HepG2 (cell line): Measurements from ENCODE around the gene SMAD7. TPM values are rescaled to one million over a fixed set of nuclear protein-coding genes. Genes with fewer than 3 reads are reported as not detected.

Experiments
- ATAC-seq: fragments of 200-7000 bp; cut with Tn5 transposase; 3 replicates; pipeline ENCODE4 v1.9.1; 2020; ENCODE audit warnings: mild to moderate bottlenecking, moderate library complexity
- BruUV-seq: library from RNA; stranded (reverse); fragments of 400-500 nt; replicated peaks from 2 replicates; lab custom pipeline; 2021; lab: Mats Ljungman, UMichigan
- CTCF ChIA-PET: fragments of 300-600 bp; formaldehyde crosslinking; extraction: SDS; loops from one replicate; lab custom pipeline; 2021; ENCODE audit warnings: low total read pairs, inconsistent platforms, low intra/inter-chr PET ratio; lab: Yijun Ruan, JAX
- POLR2A ChIA-PET: fragments of 350-600 bp; sonication (Branson Sonifier 250); formaldehyde crosslinking; loops from one replicate; lab custom pipeline; 2020; ENCODE audit warnings: antibody characterized with exemption, inconsistent platforms; lab: Yijun Ruan, JAX
- DNase-seq: peaks from one replicate; pipeline ENCODE4 v3.0.0-alpha.2; 2015; ENCODE audit warnings: low spot score
- FAIRE-seq: peaks from 3 replicates; lab custom pipeline; 2011; peaks lifted over from hg19 to GRCh38; lab: Jason Lieb, UNC
- H2AFZ ChIP-seq: one replicate; pipeline ENCODE4 v1.6.1; 2011; ENCODE audit warnings: low read length, inconsistent platforms
- H3K27ac ChIP-seq: fragments of 300-600 bp; 3 replicates; pipeline ENCODE4 v1.8.0; 2011; ENCODE audit warnings: mixed run types, mild to moderate bottlenecking, mixed read lengths, low read length, inconsistent platforms; ENCODE audit not compliant: insufficient read depth; ENCODE audit errors: extremely low read length
- H3K27me3 ChIP-seq, 2 experiments: fragments of 200-600 bp in 1 of 2; 2 replicates in 1 of 2; 3 replicates in 1 of 2; pipeline versions ENCODE4 v1.6.0 to v1.8.0; 2011; ENCODE audit warnings: low read length in 2 of 2, mild to moderate bottlenecking in 2 of 2, moderate library complexity in 2 of 2, inconsistent platforms in 1 of 2; ENCODE audit not compliant: insufficient read depth in 2 of 2, control insufficient read depth in 1 of 2
- H3K36me3 ChIP-seq, 2 experiments: fragments of 200-600 bp in 1 of 2; replicated peaks in 1 of 2; 2 replicates in 1 of 2; 3 replicates in 1 of 2; pipeline versions ENCODE4 v1.5.1 to v1.8.0; 2011; ENCODE audit warnings: low read length in 2 of 2, inconsistent platforms in 1 of 2; ENCODE audit not compliant: insufficient read depth in 2 of 2, control insufficient read depth in 1 of 2
- H3K4me1 ChIP-seq: 2 replicates; pipeline ENCODE4 v1.5.1; 2012; ENCODE audit warnings: low read length, inconsistent platforms; ENCODE audit not compliant: insufficient read depth
- H3K4me2 ChIP-seq: 2 replicates; pipeline ENCODE4 v1.6.0; 2011; ENCODE audit warnings: low read depth, low read length, inconsistent platforms
- H3K4me3 ChIP-seq, 3 experiments: fragments of 200-600 bp in 1 of 3; sonication (generic), shearing (Covaris generic) in 1 of 3; replicated peaks in 1 of 3; 2 replicates each; pipeline ENCODE4 v1.5.1; 2011 to 2016; ENCODE audit warnings: low read length in 3 of 3, inconsistent platforms in 2 of 3, low read depth in 2 of 3, mild to moderate bottlenecking in 2 of 3, control low read depth in 1 of 3, mixed read lengths in 1 of 3; ENCODE audit not compliant: insufficient read depth in 1 of 3
- H3K79me2 ChIP-seq: one replicate; pipeline ENCODE4 v1.6.1; 2011; ENCODE audit warnings: low read length, inconsistent platforms; ENCODE audit not compliant: insufficient read depth
- H3K9ac ChIP-seq: 2 replicates; pipeline ENCODE4 v1.6.0; 2011; ENCODE audit warnings: mild to moderate bottlenecking, low read depth, low read length, inconsistent platforms; ENCODE audit not compliant: insufficient read depth
- H3K9me3 ChIP-seq: 2 replicates; pipeline ENCODE4 v1.5.1; 2012; ENCODE audit warnings: mild to moderate bottlenecking, low read length
- H4K20me1 ChIP-seq: 2 replicates; pipeline ENCODE4 v1.6.0; 2011; ENCODE audit warnings: inconsistent platforms, mild to moderate bottlenecking, low read length, moderate library complexity; ENCODE audit not compliant: insufficient read depth
- CBX5 ChIP-seq: sonication (generic); formaldehyde crosslinking; IDR thresholded peaks from 2 replicates; pipeline ENCODE4 v1.4.0; 2020; ENCODE audit warnings: missing genetic modification reagents, borderline replicate concordance
- CEBPG ChIP-seq: IDR thresholded peaks from 2 replicates; pipeline ENCODE4 v1.6.1; 2016
- ERF ChIP-seq: IDR thresholded peaks from 2 replicates; pipeline ENCODE4 v1.6.1; 2018; ENCODE audit warnings: missing biosample characterization, missing genetic modification reagents
- ETV5 ChIP-seq: IDR thresholded peaks from 2 replicates; pipeline ENCODE4 v1.6.1; 2018; ENCODE audit warnings: missing biosample characterization, missing genetic modification reagents, inconsistent platforms, borderline replicate concordance
- FOXA3 ChIP-seq: IDR thresholded peaks from 2 replicates; pipeline ENCODE4 v1.6.1; 2016; ENCODE audit warnings: missing genetic modification reagents, missing compliant biosample characterization
- FOXP1 ChIP-seq, 2 experiments: fragments of 450-650 bp in 1 of 2; IDR thresholded peaks; 2 replicates each; pipeline ENCODE4 v1.6.1; 2017 to 2018; ENCODE audit warnings: antibody characterized with exemption in 1 of 2
- JUN ChIP-seq: sonication (generic); formaldehyde crosslinking; IDR thresholded peaks from 2 replicates; pipeline ENCODE4 v1.4.0; 2020; ENCODE audit warnings: mild to moderate bottlenecking, missing genetic modification reagents
- KDM2A ChIP-seq: sonication (generic); formaldehyde crosslinking; IDR thresholded peaks from 2 replicates; pipeline ENCODE4 v1.4.0; 2020; ENCODE audit warnings: low read depth, missing genetic modification reagents, borderline replicate concordance
- STAG1 ChIP-seq: sonication (generic); formaldehyde crosslinking; IDR thresholded peaks from 2 replicates; pipeline ENCODE4 v1.4.0; 2020; ENCODE audit warnings: missing genetic modification reagents
- ZMYM3 ChIP-seq: sonication (generic); formaldehyde crosslinking; IDR thresholded peaks from 2 replicates; pipeline ENCODE4 v1.5.1; 2020; ENCODE audit warnings: mild to moderate bottlenecking, missing genetic modification reagents
- ZNF552 ChIP-seq: sonication (generic); formaldehyde crosslinking; IDR thresholded peaks from 2 replicates; pipeline ENCODE4 v1.9.0; 2022; ENCODE audit warnings: missing genetic modification reagents, mild to moderate bottlenecking, borderline replicate concordance
- ZNF558 ChIP-seq: sonication (generic); formaldehyde crosslinking; IDR thresholded peaks from 2 replicates; pipeline ENCODE4 v1.9.0; 2022; ENCODE audit warnings: mild to moderate bottlenecking, missing genetic modification reagents, borderline replicate concordance
- ZNF672 ChIP-seq: sonication (generic); formaldehyde crosslinking; IDR thresholded peaks from 2 replicates; pipeline ENCODE4 v1.8.1; 2022; ENCODE audit warnings: missing genetic modification reagents
- ZNF749 ChIP-seq: sonication (generic); formaldehyde crosslinking; IDR thresholded peaks from 2 replicates; pipeline ENCODE4 v1.8.0; 2022; ENCODE audit warnings: mild to moderate bottlenecking, missing genetic modification reagents, moderate library complexity, borderline replicate concordance
- ZNF792 ChIP-seq: IDR thresholded peaks from 2 replicates; pipeline ENCODE4 v1.6.1; 2016
- ZSCAN31 ChIP-seq: sonication (generic); formaldehyde crosslinking; IDR thresholded peaks from 2 replicates; pipeline ENCODE4 v1.5.0; 2020; ENCODE audit warnings: low read depth, mild to moderate bottlenecking, missing genetic modification reagents
- WGBS: methylation state at CpG from one replicate; pipeline ENCODE4 v1.1.6; 2017; ENCODE audit warnings: low lambda C conversion rate; 5-methylcytosine and 5-hydroxymethylcytosine counted together
- in situ Hi-C: cut with HindIII; loops from 2 replicates; pipeline ENCODE4 v1.10.0; 2017; ENCODE audit warnings: low pct_unique_long_range_greater_than_20kb; ENCODE audit not compliant: extremely low pct_ligation_motif_present
- intact Hi-C: fragments of 100-400 bp; cut with micrococcal nuclease; formaldehyde crosslinking; loops from one replicate; pipeline ENCODE4 v1.10.0; 2022; ENCODE audit not compliant: unreplicated experiment
- polyA plus RNA-seq, 8 experiments: library from polyadenylated mRNA; depleted of rRNA in 3 of 8; stranded (reverse) in 7 of 8; unstranded in 1 of 8; fragments of >200 nt; fragmentation: Illumina TruSeq in 4 of 8; extraction: Trizol in 4 of 8; gene quantifications; 2 replicates each; pipeline versions ENCODE4 v1.2.1 to v1.2.3, GENCODE V29; 2011 to 2016; ENCODE audit warnings: low read depth in 4 of 8, missing spikeins in 1 of 8, mixed read lengths in 1 of 8; ENCODE audit not compliant: insufficient read depth in 1 of 8
- total RNA-seq, 5 experiments: library from RNA; depleted of rRNA; stranded (reverse); fragments of >200 nt; fragmentation: Illumina TruSeq; extraction: Trizol; gene quantifications; 2 replicates each; pipeline ENCODE4 v1.2.3, GENCODE V29; 2016; ENCODE audit warnings: low read depth in 1 of 5
- TF ChIP-seq, protein P1 (sequence below): IDR thresholded peaks from 2 replicates; pipeline ENCODE4 v1.4.0; 2020; ENCODE audit warnings: mild to moderate bottlenecking, missing genetic modification reagents
- TF ChIP-seq, protein P2 (sequence below): IDR thresholded peaks from 2 replicates; pipeline ENCODE4 v1.6.1; 2016

Gene SMAD7
- total and polyA plus RNA-seq, 2 of the 13 experiments (the other 11 are each of a cell fraction or from before 2014, with no cell fraction given) = 17.4 to 24.7 TPM

- H3K27ac ChIP-seq = peak overlapping the region; percentile 74
- peak; percentile 54; the same call in 1 of the 2 replicates for TF ChIP-seq ETV5 (CRISPR knock-in tag)
- peak; percentile 13; the same call in 1 of the 2 replicates for TF ChIP-seq STAG1
- TF ChIP-seq ZNF749 (CRISPR knock-in tag) = no peak
- TF ChIP-seq ZNF672 (CRISPR knock-in tag) = no peak
- TF ChIP-seq ERF (CRISPR knock-in tag) = peak; percentile 48
- no peak; the same call in 1 of the 2 replicates for TF ChIP-seq JUN (CRISPR knock-in tag)
- TF ChIP-seq ZNF552 = no peak
- TF ChIP-seq KDM2A (CRISPR knock-in tag) = peak; percentile 52; the same call in 1 of the 2 replicates
- 0 out of 2 replicates have a peak, but pooled peaks have one; percentile 40 for TF ChIP-seq ZNF792 (CRISPR knock-in tag)
- peak; percentile 32; the same call in 1 of the 2 replicates for TF ChIP-seq CBX5 (CRISPR knock-in tag)
- peak; percentile 62 for TF ChIP-seq FOXA3
- no peak for TF ChIP-seq ZNF558 (CRISPR knock-in tag)
- no peak for TF ChIP-seq ZSCAN31 (CRISPR knock-in tag)
- TF ChIP-seq, protein P1, sequence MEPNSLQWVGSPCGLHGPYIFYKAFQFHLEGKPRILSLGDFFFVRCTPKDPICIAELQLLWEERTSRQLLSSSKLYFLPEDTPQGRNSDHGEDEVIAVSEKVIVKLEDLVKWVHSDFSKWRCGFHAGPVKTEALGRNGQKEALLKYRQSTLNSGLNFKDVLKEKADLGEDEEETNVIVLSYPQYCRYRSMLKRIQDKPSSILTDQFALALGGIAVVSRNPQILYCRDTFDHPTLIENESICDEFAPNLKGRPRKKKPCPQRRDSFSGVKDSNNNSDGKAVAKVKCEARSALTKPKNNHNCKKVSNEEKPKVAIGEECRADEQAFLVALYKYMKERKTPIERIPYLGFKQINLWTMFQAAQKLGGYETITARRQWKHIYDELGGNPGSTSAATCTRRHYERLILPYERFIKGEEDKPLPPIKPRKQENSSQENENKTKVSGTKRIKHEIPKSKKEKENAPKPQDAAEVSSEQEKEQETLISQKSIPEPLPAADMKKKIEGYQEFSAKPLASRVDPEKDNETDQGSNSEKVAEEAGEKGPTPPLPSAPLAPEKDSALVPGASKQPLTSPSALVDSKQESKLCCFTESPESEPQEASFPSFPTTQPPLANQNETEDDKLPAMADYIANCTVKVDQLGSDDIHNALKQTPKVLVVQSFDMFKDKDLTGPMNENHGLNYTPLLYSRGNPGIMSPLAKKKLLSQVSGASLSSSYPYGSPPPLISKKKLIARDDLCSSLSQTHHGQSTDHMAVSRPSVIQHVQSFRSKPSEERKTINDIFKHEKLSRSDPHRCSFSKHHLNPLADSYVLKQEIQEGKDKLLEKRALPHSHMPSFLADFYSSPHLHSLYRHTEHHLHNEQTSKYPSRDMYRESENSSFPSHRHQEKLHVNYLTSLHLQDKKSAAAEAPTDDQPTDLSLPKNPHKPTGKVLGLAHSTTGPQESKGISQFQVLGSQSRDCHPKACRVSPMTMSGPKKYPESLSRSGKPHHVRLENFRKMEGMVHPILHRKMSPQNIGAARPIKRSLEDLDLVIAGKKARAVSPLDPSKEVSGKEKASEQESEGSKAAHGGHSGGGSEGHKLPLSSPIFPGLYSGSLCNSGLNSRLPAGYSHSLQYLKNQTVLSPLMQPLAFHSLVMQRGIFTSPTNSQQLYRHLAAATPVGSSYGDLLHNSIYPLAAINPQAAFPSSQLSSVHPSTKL = peak; percentile 94
- peak; percentile 80 for TF ChIP-seq CEBPG
- TF ChIP-seq, protein P2, sequence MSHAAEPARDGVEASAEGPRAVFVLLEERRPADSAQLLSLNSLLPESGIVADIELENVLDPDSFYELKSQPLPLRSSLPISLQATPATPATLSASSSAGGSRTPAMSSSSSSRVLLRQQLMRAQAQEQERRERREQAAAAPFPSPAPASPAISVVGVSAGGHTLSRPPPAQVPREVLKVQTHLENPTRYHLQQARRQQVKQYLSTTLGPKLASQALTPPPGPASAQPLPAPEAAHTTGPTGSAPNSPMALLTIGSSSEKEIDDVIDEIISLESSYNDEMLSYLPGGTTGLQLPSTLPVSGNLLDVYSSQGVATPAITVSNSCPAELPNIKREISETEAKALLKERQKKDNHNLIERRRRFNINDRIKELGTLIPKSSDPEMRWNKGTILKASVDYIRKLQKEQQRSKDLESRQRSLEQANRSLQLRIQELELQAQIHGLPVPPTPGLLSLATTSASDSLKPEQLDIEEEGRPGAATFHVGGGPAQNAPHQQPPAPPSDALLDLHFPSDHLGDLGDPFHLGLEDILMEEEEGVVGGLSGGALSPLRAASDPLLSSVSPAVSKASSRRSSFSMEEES = peak; percentile 56; the same call in 1 of the 2 replicates
- TF ChIP-seq ZMYM3 (CRISPR knock-in tag) = 0 out of 2 replicates have a peak, but pooled peaks have one; percentile 22
- TF ChIP-seq FOXP1 (IDR thresholded peaks at IDR 0.05) = no peak
- TF ChIP-seq FOXP1 (CRISPR knock-in tag; IDR thresholded peaks at IDR 0.05) = peak; percentile 44; the same call in 1 of the 2 replicates
Measured at GRCh38 chr18:48942554-48943261, 8.1 kb downstream of the SMAD7 start.

More at GRCh38 chr18:48942554-48943261, 8.1 kb downstream of the SMAD7 start:
- in situ Hi-C loops = no loop called here
- peaks cover 10 to 38% of the 10 kb centered on the region in 2 experiments for H3K36me3 ChIP-seq
- peak overlapping the region; percentile 43 for H3K9ac ChIP-seq
- peaks cover 99% of the 10 kb centered on the region for H3K4me1 ChIP-seq
- H3K79me2 ChIP-seq = peaks cover 99% of the 10 kb centered on the region
- WGBS = 6% methylated on average over 10 of the region's 12 CpGs
- H2AFZ ChIP-seq = no peak overlapping the region
- ChIA-PET CTCF (no interaction called here), POLR2A (interaction anchor here (1.9 kb wide), 1 partner anchor 13 kb away, joined by 14 read pairs; no protein-coding TSS in a partner anchor)
- FAIRE-seq (peak; percentile 100), ATAC-seq (peak; percentile 89), DNase-seq (peak; percentile 96)
- H3K4me3 ChIP-seq = peak overlapping the region; percentile 28 to 53 (median 32); a peak in 4 of 6 replicates
- intact Hi-C loops = loop anchor here (1.0 to 10.0 kb wide), 3 partner anchors 12 to 292 kb away; no protein-coding TSS in a partner anchor
- H4K20me1 ChIP-seq = peaks cover 78% of the 10 kb centered on the region
- no peaks in the 10 kb centered on the region for H3K27me3 ChIP-seq
- BruUV-seq = no TSS peak
- H3K9me3 ChIP-seq = no peaks in the 10 kb centered on the region
- H3K4me2 ChIP-seq = peak overlapping the region; percentile 99
